Panc1 (cell line): ENCODE data around the gene VASH2. TPM values are rescaled to one million over a fixed set of nuclear protein-coding genes. Genes with fewer than 3 reads are reported as not detected.

Experiments
- ATAC-seq: fragments of 200-7000 bp; cut with Tn5 transposase; 2 replicates; pipeline ENCODE4 v1.9.1; 2020; ENCODE audit warnings: mild to moderate bottlenecking, moderate library complexity
- BruUV-seq: library from RNA; stranded (reverse); fragments of 400-500 nt; replicated peaks from 2 replicates; lab custom pipeline; 2021; lab: Mats Ljungman, UMichigan
- CTCF ChIA-PET: fragments of 300-600 bp; sonication (Branson Sonifier 250); formaldehyde crosslinking; loops from one replicate; lab custom pipeline; 2022; ENCODE audit warnings: antibody characterized with exemption; lab: Charles Lee
- POLR2A ChIA-PET: fragments of 300-600 bp; sonication (Branson Sonifier 250); formaldehyde crosslinking; loops from one replicate; lab custom pipeline; 2022; ENCODE audit warnings: antibody characterized with exemption; lab: Charles Lee
- DNase-seq: peaks from one replicate; pipeline ENCODE4 v3.0.0-alpha.2; 2010; ENCODE audit warnings: low read depth, low spot score
- H3K27ac ChIP-seq: 2 replicates; pipeline ENCODE4 v1.5.1; 2011; ENCODE audit warnings: mild to moderate bottlenecking, low read length, inconsistent platforms
- H3K27me3 ChIP-seq: fragments of 200-500 bp; sonication (Bioruptor generic); 2 replicates; pipeline ENCODE4 v1.6.0; 2014; ENCODE audit warnings: low read length, inconsistent platforms; ENCODE audit not compliant: control insufficient read depth, insufficient read depth
- H3K36me3 ChIP-seq: fragments of 200-500 bp; sonication (Bioruptor generic); 2 replicates; pipeline ENCODE4 v1.5.1; 2014; ENCODE audit warnings: inconsistent platforms, mild to moderate bottlenecking, low read length, moderate library complexity; ENCODE audit not compliant: control insufficient read depth, insufficient read depth
- H3K4me1 ChIP-seq: 2 replicates; pipeline ENCODE4 v1.5.1; 2011; ENCODE audit warnings: inconsistent platforms, mild to moderate bottlenecking, low read length, moderate library complexity; ENCODE audit not compliant: control insufficient read depth, insufficient read depth
- H3K4me3 ChIP-seq, 2 experiments: 2 replicates each; pipeline ENCODE4 v1.5.1; 2011 to 2012; ENCODE audit warnings: low read depth in 2 of 2, low read length in 2 of 2, mild to moderate bottlenecking in 2 of 2, inconsistent platforms in 1 of 2, moderate library complexity in 1 of 2
- H3K9me3 ChIP-seq: fragments of 200-500 bp; sonication (Bioruptor generic); 2 replicates; pipeline ENCODE4 v1.5.1; 2014; ENCODE audit warnings: low read depth, mild to moderate bottlenecking, inconsistent platforms, low read length, moderate library complexity; ENCODE audit not compliant: control insufficient read depth, insufficient read depth
- CTCF ChIP-seq: fragments of 450-650 bp; IDR thresholded peaks from 2 replicates; pipeline ENCODE4 v1.5.1; 2017; ENCODE audit warnings: mild to moderate bottlenecking
- POLR2AphosphoS5 ChIP-seq: IDR thresholded peaks from 2 replicates; pipeline ENCODE4 v1.6.1; 2012; ENCODE audit warnings: mild to moderate bottlenecking, low read depth, low read length, moderate library complexity
- REST ChIP-seq, 2 experiments: IDR thresholded peaks; 2 replicates each; pipeline ENCODE4 v1.6.1; 2011 to 2012; ENCODE audit warnings: low read depth in 2 of 2, control low read depth in 1 of 2, low read length in 1 of 2, mild to moderate bottlenecking in 1 of 2, moderate library complexity in 1 of 2; ENCODE audit not compliant: insufficient read depth in 1 of 2
- SIN3A ChIP-seq: IDR thresholded peaks from 2 replicates; pipeline ENCODE4 v1.6.1; 2012; ENCODE audit warnings: low read depth, mild to moderate bottlenecking, low read length, moderate library complexity, borderline replicate concordance; ENCODE audit not compliant: insufficient read depth
- TCF7L2 ChIP-seq: IDR thresholded peaks from 2 replicates; pipeline ENCODE4 v1.6.1; 2011; ENCODE audit warnings: mild to moderate bottlenecking, low read depth, low read length, inconsistent platforms
- in situ Hi-C: cut with HindIII; loops from 2 replicates; pipeline ENCODE4 v1.10.0; 2016; ENCODE audit warnings: low sequenced_read_pairs, low pct_unique_long_range_greater_than_20kb
- intact Hi-C: fragments of 100-400 bp; cut with micrococcal nuclease; formaldehyde crosslinking; loops from one replicate; pipeline ENCODE4 v1.10.0; 2022; ENCODE audit not compliant: unreplicated experiment
- total RNA-seq: library from RNA; stranded (reverse); gene quantifications from one replicate; pipeline ENCODE4 v1.2.1, GENCODE V29; 2021; ENCODE audit not compliant: unreplicated experiment

VASH2 gene
- total RNA-seq, 1 experiment from 2014 or later: 1.7 TPM

- Histone ChIP-seq H3K27ac (no peak overlapping the region), H3K4me1 (no peaks in the 10 kb centered on the region), H3K9me3 (no peaks in the 10 kb centered on the region), H3K27me3 (no peaks in the 10 kb centered on the region), H3K4me3 (no peak overlapping the region), H3K36me3 (peaks cover 7% of the 10 kb centered on the region; the same call in 1 of the 2 replicates)
- no peak for DNase-seq
- ChIA-PET POLR2A (no interaction called here), CTCF (no interaction called here)
- intact Hi-C loops: no loop called here
- ATAC-seq: no peak
- in situ Hi-C loops: no loop called here
- no TSS peak for BruUV-seq
- no peak for TF ChIP-seq SIN3A
- TF ChIP-seq POLR2AphosphoS5: no peak
- no peak for TF ChIP-seq REST (IDR thresholded peaks at IDR 0.05; ENCODE audit: insufficient read depth in 1 of 2, low read depth in 2 of 2, low read length in 1 of 2)
- TF ChIP-seq CTCF: no peak
- no peak for TF ChIP-seq TCF7L2
These were observed 58.2 kb downstream of the VASH2 start for GRCh38 chr1:213008564-213008963.

- H3K27me3 ChIP-seq: no peaks in the 10 kb centered on the region
- ChIA-PET POLR2A (no interaction called here), CTCF (no interaction called here)
- in situ Hi-C loops: no loop called here
- peak overlapping the region; percentile 73 for H3K27ac ChIP-seq
- no peak for TF ChIP-seq CTCF
- H3K36me3 ChIP-seq: peaks cover 5% of the 10 kb centered on the region
- no peaks in the 10 kb centered on the region for H3K9me3 ChIP-seq
- DNase-seq (no peak), ATAC-seq (no peak)
- H3K4me1 ChIP-seq: peaks cover 9% of the 10 kb centered on the region
- intact Hi-C loops: no loop called here
- BruUV-seq: no TSS peak
- H3K4me3 ChIP-seq: peak overlapping the region; percentile 61 to 82
These were observed 64.3 kb downstream of the VASH2 start for GRCh38 chr1:213014642-213015041.
